GM18907 (cell line): ENCODE data around the gene CCDC191.
A peak's percentile ranks its signal among the peaks of the same experiment; 100 is the strongest.

ENCODE experiments used
- ATAC-seq: cut with Tn5 transposase; IDR thresholded peaks from one replicate; pipeline ENCODE4 v1.9.1; 2021; ENCODE audit warnings: mild to moderate bottlenecking, moderate library complexity; ENCODE audit not compliant: unreplicated experiment

The CCDC191 gene, protein sequence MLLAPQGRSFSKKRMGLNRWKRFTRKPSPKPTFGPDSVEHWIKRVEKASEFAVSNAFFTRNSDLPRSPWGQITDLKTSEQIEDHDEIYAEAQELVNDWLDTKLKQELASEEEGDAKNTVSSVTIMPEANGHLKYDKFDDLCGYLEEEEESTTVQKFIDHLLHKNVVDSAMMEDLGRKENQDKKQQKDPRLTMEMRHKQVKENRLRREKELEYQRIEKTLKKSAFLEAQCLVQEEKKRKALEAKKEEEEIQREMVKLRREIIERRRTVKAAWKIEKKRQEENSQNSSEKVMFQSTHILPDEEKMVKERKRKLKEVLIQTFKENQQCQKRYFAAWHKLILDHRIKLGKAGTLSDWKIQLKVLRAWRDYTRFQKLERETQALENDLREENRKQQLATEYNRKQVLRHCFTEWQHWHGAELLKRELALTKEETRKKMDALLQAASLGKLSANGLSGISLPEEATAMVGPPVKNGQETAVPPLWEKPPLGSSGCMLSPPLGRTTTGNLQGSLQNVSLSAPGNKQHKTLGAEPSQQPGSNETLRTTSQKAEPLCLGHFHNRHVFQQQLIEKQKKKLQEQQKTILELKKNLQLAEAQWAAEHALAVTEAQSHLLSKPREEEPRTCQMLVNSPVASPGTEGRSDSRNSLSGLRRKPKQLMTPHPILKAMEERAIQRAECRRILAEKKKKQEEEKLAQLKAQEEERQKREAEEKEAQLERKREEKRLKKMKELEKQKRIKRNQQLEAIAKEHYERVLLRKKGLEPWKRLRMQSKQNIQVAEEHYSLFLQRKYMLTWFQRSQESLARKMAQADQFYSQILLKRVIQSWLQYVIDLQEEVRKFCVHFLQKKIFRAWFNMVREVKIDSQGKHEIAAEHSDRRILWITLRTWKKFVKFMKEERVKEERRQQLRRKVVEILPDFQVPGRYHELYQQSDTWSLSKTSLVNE

GRCh38 chr3:114056130-114057010, at the start of gene CCDC191, which contains the start of gene QTRT2:
Gene CCDC191, minus strand, starts transcription at chr3:114056526. Its CDS starts 60 bp downstream, at chr3:114056466.
Gene QTRT2, plus strand, starts transcription at chr3:114056737. Its CDS starts 8,521 bp downstream, at chr3:114065258.
- ATAC-seq, result peak; percentile 98

DNA sequence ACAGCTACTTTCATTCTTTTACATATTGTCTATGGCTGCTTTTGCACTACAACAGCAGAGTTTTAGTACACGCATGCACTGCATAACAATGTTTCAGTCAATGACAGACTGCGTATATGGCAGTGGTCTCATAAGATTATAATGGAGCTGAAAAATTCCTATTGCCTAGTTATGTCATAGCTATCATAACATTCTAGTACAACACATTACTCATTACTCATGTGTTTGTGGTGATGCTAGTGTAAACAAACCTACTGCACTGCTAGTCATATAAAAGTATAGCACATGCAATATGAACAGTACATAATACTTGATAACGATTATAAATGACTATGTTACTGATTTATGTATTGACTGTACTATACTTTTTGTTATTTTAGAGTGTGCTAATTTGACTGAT, 48.1 kb upstream of the CCDC191 start:
- ATAC-seq, result no peak

DNA sequence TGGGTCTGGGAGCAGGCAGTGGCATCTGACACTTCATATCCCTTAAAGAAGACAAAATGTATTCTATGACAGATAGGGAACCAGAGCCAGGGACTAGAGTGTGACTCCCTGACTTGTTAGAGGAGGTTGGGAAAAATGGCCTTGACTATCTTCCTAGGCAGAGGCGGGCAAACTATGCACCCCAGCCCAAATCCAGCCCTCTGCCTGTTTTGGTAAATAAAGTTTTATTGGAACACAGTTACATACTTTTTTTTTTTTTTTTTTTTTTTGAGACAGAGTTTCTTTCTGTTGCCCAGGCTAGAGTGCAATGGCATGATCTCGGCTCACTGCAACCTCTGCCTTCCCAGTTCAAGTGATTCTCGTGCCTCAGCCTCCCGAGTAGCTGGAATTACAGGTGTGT, 47.5 kb upstream of the CCDC191 start:
- ATAC-seq, result no peak

DNA sequence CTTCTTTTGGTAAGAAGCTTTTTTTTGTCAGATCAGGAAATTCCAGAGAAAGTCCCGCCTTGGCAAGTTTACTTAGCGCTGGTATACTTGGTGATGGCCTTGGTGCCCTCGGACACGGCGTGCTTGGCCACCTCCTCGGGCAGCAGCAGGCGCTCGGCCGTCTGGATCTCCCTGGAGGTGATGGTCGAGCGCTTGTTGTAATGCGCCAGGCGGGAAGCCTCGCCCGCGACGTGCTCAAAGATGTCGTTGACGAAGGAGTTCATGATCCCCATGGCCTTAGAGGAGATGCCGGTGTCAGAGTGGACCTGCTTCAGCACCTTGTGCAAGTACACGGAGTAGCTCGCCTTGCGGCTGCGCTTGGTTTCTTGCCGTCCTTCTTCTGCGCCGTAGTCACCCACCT, 46.9 kb upstream of the CCDC191 start:
- ATAC-seq, result no peak

DNA sequence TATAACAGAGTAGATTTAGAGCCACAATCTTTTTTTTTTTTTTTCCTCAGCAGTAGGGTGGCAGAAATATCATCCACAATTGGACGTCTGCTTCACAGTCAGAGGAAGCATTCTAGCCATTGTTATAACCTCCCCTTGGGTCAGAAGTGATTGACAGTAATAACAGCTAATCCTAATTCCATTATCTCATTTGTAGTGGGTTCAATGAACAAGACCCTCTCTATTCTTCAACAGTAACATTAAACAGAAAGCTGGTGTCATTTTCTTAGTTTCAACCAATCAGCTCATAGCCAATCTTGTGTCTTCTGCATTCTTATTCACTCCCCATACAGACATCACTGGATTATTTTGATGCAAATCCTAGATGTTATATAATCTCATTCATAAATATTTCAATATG, 44.8 kb upstream of the CCDC191 start:
- ATAC-seq, result no peak

- ATAC-seq, result no peak
Observed at GRCh38 chr3:114095796-114096195, 39.5 kb upstream of the CCDC191 start.

DNA sequence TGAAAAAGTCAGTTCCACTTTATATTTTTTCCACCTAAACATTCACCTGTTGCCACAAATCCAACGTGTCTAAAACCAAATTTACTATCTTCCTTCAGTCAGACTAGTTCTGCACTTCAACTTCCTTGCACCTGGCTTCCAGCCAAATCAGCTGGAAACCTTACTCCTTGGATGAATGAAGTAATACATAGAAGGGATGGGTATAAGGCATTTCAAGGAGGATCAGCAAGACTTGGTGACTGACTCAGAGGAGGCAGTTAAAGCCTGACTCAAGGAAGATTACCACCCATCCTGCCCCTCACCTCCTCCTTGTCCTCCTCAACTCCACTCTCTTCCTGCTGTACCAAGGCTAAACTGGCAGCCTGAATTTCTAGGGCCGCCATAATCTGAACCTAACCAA, 37.3 kb upstream of the CCDC191 start:
- ATAC-seq, result no peak

- no peak for ATAC-seq
Observed at GRCh38 chr3:114093016-114093380, 36.7 kb upstream of the CCDC191 start.

- no peak for ATAC-seq
Observed at GRCh38 chr3:114092151-114093015, 36.1 kb upstream of the CCDC191 start.

DNA sequence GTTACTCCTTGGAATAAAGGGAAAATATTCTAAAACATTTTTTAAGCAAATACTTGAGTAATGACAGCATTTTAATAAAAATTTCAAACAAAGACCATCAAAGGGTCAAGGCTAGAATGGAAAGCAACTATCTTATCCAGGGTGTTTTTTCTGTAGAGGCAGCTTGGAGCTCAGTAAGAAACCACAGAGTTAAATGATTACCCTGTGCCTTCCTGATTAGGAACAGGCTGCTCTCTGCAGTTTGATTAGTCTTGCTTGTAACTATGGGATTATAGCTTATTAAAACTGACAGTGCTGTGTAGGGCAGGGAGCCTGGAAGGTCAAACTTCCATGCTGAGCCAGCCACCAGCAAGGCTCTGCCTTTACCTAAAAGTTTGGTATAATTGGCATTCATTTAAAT, 33.3 kb upstream of the CCDC191 start:
- ATAC-seq, result no peak

DNA sequence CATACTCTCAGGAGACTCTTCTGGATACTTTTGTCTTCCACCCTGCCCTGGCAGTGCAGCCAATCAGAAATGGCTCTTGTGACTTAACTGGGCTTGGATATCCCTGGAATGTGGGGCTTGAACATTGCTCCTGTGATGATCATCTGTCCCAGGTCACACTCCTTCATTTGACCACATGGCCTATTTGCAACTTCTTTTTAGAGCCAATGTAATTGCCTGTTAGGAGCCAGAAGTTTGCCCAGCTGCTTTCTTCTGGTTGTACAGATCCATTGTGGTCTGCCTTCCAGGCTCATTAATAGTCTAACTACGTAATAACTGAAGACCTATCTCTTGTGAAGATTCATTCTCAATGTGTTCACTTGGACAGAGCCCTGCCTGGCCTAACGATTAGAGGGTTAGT, 30.0 kb upstream of the CCDC191 start:
- no peak for ATAC-seq

DNA sequence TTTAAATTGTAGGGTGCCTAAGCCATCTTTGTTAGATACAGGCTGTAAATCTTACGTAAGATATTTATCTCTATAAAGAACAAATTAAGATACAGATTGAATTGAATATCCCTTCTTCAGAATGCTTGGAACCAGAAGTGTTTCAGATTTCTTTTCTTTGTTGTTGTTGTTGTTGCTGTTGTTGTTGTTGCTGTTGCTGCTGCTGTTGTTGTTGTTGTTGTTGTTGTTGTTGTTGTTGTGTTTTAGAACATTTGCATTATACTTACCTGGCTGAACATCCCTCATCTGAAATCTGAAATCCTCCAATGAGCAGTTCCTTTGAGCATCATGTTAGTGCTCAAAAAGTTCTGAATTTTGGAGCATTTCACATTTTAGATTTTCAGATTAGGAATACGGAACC, 26.8 kb upstream of the CCDC191 start:
- ATAC-seq, result no peak

GRCh38 chr3:114081037-114081436, 24.7 kb upstream of the CCDC191 start:
- ATAC-seq, result no peak

DNA sequence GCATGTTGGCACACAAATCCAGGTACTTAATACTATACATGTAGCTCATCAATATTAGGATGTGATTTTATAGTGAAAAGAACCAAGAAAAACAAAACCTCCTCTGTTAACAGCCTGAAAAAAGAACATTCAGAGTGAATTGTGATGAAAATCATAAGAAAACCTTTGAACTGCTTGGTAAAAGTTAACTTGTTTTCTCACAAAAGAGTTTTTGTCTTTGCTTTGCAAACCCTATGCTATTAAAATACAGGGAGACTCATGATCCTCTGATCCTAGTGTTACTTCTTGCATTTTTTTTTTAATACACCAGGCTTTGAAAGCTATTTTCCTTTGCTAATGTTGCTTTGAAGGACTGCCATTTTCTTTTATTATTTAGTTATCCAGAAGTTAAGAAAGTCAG, 23.9 kb upstream of the CCDC191 start:
- ATAC-seq, result no peak

- ATAC-seq, result no peak
Observed at GRCh38 chr3:114079761-114080160, 23.4 kb upstream of the CCDC191 start.

- no peak for ATAC-seq
Observed at GRCh38 chr3:114078126-114078525, 21.8 kb upstream of the CCDC191 start.

DNA sequence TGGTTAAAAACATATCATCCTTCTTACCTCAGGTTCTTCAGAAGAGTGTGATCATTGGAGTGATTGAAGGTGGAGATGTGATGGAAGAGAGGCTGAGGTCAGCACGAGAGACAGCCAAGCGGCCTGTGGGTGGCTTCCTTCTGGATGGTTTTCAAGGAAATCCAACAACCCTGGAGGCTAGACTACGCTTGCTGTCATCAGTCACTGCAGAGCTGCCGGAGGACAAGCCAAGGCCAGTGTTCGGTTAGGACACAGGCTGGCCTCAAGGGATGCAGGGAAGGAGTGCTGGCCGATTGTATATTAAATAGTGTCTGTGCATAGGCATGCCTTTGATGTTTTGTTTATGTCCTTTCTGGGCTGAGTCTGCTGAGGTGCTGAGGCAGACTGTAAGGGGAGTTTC, 20.4 kb upstream of the CCDC191 start:
- no peak for ATAC-seq

- no peak for ATAC-seq
Observed at GRCh38 chr3:114071786-114072185, 15.5 kb upstream of the CCDC191 start.

DNA sequence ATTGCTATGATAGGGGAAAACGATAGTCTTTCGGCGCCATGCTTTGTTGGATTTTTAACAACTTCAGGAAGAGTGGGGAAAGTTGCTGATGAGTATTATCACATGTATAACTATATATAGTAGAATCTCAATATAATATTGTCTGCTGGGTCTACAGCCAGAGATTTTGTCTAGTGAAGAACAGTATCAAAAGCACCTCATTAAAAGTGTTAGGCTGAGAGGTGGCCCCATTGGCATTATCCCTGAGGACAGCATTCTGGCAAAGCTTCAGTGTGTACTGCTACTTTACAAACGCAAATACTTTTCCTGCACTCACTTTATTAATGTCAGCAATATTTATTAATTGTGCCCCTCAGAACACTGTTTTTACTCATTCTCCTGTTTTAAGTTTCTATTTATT, 12.0 kb upstream of the CCDC191 start:
- ATAC-seq, result no peak

DNA sequence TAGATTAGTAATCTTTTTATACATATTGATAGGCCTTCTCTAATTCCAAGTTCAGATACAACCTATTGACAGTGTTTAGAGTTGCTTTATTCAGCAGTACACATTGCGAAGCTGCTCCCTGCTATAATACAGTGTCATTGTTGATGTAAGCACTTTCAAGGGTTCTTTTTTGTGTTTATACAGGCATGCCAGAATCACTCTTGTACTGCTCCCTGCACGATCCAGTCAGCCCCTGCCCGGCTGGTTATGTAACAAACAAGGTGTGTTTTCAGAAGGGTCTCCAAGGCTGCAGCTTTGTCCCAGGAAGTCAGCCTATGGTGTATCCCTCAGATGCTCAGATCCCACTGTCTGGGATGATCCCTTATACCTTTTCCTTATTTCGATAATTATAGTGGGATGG, 11.5 kb upstream of the CCDC191 start:
- no peak for ATAC-seq
